ENCODE data around the gene ODF2.

DNA sequence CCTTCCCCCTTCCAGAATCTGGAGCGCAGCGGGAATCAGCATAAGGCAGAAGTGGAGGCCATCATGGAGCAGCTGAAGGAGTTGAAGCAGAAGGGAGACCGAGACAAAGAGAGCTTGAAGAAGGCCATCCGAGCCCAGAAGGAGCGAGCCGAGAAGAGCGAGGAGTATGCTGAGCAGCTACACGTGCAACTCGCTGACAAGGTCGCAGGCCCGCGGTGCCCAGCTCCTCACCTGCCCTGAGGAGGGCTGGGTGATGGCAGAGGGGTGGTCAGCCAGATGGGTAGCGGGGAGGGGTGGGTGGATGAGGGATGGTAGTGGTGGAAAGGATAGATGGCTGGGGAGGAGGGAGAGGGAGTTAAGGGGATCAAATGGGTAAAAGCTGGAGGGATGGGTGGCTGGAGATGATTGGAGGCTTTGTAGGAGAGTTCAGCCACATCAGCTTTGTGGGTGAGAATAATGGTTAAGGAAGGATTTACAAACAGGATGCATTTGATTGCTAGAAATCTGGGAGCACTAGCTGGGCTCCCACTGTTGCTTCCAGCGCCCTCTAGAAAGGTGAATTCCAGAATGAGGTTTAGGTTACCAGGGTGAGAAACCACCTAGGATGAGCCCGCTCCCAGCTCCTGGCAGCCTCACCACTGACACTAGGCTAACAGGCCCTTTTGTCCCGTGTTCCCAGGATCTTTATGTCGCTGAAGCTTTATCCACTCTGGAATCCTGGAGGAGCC, 29.0 kb downstream of the ODF2 start:
- TF ChIP-seq, protein P1, sequence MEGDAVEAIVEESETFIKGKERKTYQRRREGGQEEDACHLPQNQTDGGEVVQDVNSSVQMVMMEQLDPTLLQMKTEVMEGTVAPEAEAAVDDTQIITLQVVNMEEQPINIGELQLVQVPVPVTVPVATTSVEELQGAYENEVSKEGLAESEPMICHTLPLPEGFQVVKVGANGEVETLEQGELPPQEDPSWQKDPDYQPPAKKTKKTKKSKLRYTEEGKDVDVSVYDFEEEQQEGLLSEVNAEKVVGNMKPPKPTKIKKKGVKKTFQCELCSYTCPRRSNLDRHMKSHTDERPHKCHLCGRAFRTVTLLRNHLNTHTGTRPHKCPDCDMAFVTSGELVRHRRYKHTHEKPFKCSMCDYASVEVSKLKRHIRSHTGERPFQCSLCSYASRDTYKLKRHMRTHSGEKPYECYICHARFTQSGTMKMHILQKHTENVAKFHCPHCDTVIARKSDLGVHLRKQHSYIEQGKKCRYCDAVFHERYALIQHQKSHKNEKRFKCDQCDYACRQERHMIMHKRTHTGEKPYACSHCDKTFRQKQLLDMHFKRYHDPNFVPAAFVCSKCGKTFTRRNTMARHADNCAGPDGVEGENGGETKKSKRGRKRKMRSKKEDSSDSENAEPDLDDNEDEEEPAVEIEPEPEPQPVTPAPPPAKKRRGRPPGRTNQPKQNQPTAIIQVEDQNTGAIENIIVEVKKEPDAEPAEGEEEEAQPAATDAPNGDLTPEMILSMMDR (IDR thresholded peaks at IDR 0.05), result no peak
- no peak for TF ChIP-seq POLR2A (IDR thresholded peaks at IDR 0.05)

All from thyroid gland (tissue), 4 donors.